ENCODE results near the gene GALNT2.

DNA sequence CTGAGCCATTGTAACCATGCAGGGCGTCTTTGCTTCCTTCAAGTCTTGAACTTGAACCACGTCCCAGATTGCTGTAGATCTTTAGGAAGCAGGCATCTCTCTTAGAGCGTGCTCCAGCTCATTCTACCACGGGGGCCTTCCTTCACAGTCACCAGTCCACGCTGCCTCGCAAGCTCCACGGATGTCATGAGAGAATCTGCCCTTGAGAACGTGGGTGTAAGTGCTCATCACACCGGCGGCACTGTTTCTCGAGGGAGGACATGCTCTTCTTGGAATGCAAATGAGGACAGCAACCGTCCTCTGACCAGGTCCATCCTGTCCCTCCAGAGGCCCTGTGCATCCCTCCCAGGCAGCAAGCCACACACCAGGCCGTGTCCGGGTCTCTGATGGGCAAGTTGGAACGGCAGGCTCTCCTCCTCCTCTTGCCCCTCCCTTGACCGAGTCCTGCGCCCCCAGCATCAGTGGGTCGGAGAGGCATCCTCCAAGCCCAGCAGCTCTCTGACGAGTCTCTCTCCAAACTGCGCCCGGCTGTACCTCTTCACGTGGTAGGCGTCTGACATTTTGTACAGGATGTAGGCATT is 256.0 kb downstream of the GALNT2 start:
- TF ChIP-seq, protein P1, sequence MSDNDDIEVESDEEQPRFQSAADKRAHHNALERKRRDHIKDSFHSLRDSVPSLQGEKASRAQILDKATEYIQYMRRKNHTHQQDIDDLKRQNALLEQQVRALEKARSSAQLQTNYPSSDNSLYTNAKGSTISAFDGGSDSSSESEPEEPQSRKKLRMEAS (IDR thresholded peaks at IDR 0.05; ENCODE audit: low read depth, low read length), result no peak
- TF ChIP-seq, protein P2, sequence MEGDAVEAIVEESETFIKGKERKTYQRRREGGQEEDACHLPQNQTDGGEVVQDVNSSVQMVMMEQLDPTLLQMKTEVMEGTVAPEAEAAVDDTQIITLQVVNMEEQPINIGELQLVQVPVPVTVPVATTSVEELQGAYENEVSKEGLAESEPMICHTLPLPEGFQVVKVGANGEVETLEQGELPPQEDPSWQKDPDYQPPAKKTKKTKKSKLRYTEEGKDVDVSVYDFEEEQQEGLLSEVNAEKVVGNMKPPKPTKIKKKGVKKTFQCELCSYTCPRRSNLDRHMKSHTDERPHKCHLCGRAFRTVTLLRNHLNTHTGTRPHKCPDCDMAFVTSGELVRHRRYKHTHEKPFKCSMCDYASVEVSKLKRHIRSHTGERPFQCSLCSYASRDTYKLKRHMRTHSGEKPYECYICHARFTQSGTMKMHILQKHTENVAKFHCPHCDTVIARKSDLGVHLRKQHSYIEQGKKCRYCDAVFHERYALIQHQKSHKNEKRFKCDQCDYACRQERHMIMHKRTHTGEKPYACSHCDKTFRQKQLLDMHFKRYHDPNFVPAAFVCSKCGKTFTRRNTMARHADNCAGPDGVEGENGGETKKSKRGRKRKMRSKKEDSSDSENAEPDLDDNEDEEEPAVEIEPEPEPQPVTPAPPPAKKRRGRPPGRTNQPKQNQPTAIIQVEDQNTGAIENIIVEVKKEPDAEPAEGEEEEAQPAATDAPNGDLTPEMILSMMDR (IDR thresholded peaks at IDR 0.05 in 2 of 3, conservative IDR thresholded peaks at IDR 0.05 in 1 of 3; ENCODE audit: control insufficient read depth in 2 of 3, extremely low read depth in 1 of 3, insufficient read depth in 1 of 3, low read depth in 3 of 3, low read length in 3 of 3), result no peak
- TF ChIP-seq HCFC1 (IDR thresholded peaks at IDR 0.05; ENCODE audit: low read length) (no peak), KLF5 (IDR thresholded peaks at IDR 0.05; ENCODE audit: partially characterized antibody) (no peak), EP300 (IDR thresholded peaks at IDR 0.05; ENCODE audit: borderline replicate concordance in 1 of 2, control insufficient read depth in 1 of 2, low read depth in 2 of 2, low read length in 2 of 2) (no peak), HDAC2 (IDR thresholded peaks at IDR 0.05) (no peak), POLR2AphosphoS5 (IDR thresholded peaks at IDR 0.05; ENCODE audit: low read length) (no peak), ESRRA (IDR thresholded peaks at IDR 0.05; ENCODE audit: low read length) (no peak), MYC (IDR thresholded peaks at IDR 0.05; ENCODE audit: insufficient read depth, insufficient read length, insufficient replicate concordance, low read length, severe bottlenecking) (no peak), CREM (IDR thresholded peaks at IDR 0.05; ENCODE audit: low read depth) (no peak), RFX5 (IDR thresholded peaks at IDR 0.05; ENCODE audit: low read depth, low read length) (no peak)
- TF ChIP-seq, protein P3, sequence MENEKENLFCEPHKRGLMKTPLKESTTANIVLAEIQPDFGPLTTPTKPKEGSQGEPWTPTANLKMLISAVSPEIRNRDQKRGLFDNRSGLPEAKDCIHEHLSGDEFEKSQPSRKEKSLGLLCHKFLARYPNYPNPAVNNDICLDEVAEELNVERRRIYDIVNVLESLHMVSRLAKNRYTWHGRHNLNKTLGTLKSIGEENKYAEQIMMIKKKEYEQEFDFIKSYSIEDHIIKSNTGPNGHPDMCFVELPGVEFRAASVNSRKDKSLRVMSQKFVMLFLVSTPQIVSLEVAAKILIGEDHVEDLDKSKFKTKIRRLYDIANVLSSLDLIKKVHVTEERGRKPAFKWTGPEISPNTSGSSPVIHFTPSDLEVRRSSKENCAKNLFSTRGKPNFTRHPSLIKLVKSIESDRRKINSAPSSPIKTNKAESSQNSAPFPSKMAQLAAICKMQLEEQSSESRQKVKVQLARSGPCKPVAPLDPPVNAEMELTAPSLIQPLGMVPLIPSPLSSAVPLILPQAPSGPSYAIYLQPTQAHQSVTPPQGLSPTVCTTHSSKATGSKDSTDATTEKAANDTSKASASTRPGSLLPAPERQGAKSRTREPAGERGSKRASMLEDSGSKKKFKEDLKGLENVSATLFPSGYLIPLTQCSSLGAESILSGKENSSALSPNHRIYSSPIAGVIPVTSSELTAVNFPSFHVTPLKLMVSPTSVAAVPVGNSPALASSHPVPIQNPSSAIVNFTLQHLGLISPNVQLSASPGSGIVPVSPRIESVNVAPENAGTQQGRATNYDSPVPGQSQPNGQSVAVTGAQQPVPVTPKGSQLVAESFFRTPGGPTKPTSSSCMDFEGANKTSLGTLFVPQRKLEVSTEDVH (IDR thresholded peaks at IDR 0.05; ENCODE audit: low read depth, partially characterized antibody), result no peak
